ENCODE results near the gene CLDN1.

GRCh38 chr3:190289989-190290388 is 32.3 kb downstream of the CLDN1 start:
- no peak for TF ChIP-seq POLR2AphosphoS5 (IDR thresholded peaks at IDR 0.05)
- TF ChIP-seq CTCF (IDR thresholded peaks at IDR 0.05), result no peak
- no peak for TF ChIP-seq POLR2A (IDR thresholded peaks at IDR 0.05)

Measured in transverse colon (tissue), 4 donors.